HG03135 (cell line): ENCODE results near the gene FAM25C.
"Not testable (repeated sequence)": the region's sequence is repeated elsewhere in the genome, so short reads cannot be mapped to it uniquely, and the experiment has no call there.

Experiments used
- ATAC-seq: cut with Tn5 transposase; IDR thresholded peaks from one replicate; pipeline ENCODE4 v1.9.1; 2021; ENCODE audit warnings: mild to moderate bottlenecking, moderate library complexity; ENCODE audit not compliant: unreplicated experiment

Gene FAM25C

DNA sequence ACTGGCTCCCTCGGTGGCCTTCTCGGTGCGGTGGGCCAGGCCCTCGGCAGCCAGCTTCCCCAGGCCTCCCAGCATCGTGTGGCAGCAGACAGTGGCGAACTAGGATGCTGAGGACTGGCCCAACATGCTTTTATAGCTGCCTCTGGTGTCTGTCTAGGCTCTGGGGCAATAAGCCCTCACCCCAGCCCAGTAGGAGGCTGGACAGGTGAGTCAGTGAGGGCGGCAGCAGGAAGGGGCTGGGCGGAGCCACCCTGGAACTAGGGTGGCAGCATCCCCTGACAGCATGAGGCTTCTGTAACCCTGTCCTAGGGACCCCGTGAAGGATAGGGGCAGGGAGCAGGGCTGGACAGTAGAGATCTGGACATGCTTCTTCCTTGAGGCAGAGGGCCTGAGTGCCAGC is at the start of gene FAM25C:
Gene FAM25C, minus strand, starts transcription at position 101 of the 400 bp plus-strand sequence. Its CDS starts 26 bp downstream, at position 75.
- not testable (repeated sequence) for ATAC-seq

- ATAC-seq, result not testable (repeated sequence)
Observed at GRCh38 chr10:48044557-48044956, 45.0 kb upstream of the FAM25C start.

GRCh38 chr10:48031390-48031789 is 31.8 kb upstream of the FAM25C start:
- ATAC-seq, result not testable (repeated sequence)

- ATAC-seq, result not testable (repeated sequence)
Observed at GRCh38 chr10:48002306-48002705, 2.7 kb upstream of the FAM25C start.

GRCh38 chr10:47994045-47994444 is 5.5 kb downstream of the FAM25C start:
- not testable (repeated sequence) for ATAC-seq

GRCh38 chr10:47992560-47992959 is 7.0 kb downstream of the FAM25C start:
- not testable (repeated sequence) for ATAC-seq

DNA sequence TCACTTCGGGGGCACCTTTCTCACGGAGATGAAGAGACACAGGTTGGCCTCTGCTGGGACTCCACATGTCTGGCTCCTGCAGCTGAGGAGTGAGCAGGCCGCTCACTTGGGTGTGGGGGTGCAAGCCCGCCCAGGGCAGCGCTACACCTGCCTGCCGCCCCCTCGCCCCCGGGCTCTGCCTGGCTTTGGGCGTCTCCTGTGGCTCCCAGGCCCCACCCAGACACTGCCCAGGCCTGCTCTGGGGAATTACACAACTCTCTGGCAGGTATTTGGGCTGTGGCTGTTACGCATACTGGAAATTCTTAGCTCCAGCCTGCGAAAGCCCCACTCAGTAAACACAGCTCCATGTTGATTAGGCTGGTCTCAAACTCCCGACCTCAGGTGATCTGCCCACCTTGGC is 7.9 kb downstream of the FAM25C start:
- ATAC-seq, result not testable (repeated sequence)

GRCh38 chr10:47990097-47990496 is 9.5 kb downstream of the FAM25C start:
- ATAC-seq, result not testable (repeated sequence)

- not testable (repeated sequence) for ATAC-seq
Observed at GRCh38 chr10:47989542-47989950, 10.0 kb downstream of the FAM25C start.

- not testable (repeated sequence) for ATAC-seq
Observed at GRCh38 chr10:47988718-47989541, 10.7 kb downstream of the FAM25C start.

DNA sequence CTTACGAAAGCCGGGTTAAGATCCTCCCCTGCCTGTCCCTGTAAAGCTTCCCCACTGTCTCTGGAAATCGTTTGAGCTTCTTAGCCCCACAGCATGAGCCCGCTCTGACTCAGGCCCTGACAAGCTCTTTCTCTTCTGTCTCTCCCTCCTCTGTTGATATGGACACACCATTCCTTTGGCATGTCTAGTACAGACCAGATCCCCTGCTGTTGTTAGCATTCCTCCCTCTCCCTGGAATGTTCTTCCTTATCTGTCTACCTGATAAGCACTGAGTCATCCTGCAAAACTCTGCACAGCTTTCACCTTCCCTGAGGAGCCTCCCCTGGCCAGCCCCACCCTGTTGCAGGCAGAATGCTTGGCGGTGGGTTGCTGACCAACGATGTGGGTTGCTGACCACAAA is 11.6 kb downstream of the FAM25C start:
- not testable (repeated sequence) for ATAC-seq

GRCh38 chr10:47986413-47987230 is 13.0 kb downstream of the FAM25C start:
- ATAC-seq, result not testable (repeated sequence)

GRCh38 chr10:47975409-47975808 is 24.2 kb downstream of the FAM25C start:
- ATAC-seq, result not testable (repeated sequence)

GRCh38 chr10:47973131-47973530 is 26.5 kb downstream of the FAM25C start:
- not testable (repeated sequence) for ATAC-seq

DNA sequence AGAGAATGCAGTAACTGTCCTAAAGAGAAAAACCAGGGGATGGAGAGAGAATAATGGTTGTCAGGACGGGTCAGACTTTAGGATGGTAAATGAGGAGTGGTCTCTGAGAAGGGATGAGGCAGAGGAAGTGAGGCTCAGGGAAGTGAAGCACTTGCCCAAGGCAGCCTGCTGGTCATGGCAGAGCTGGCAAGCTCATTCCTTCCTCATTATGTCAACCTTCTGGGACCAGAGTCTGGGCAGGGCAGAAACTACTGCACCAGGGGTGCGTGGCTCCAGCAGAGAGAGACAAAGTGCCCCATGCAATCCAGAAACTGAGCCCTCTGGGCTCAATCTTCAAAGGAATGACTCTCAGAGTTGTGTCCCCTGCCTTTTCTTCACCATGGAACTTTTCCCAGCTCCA is 27.5 kb downstream of the FAM25C start:
- not testable (repeated sequence) for ATAC-seq

DNA sequence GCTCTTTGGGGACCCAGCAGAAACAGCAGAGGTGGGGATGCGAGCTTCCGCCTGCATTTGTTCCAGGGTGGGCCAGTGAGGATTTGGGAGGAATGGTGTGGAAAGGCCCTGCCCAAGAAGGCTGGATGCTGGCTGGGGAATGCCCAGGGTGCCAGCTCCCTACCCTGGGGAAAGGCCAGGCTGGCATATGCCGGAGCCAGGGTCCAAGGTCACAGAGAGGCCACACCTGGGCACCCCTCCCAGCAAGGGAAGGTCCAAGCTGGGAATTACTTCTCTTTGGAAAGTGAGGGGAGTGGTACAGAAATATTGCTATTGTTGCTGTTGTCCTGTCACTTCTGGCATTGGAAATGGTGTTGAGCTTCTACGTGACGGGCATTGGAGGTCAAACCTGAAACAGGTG is 28.0 kb downstream of the FAM25C start:
- ATAC-seq, result not testable (repeated sequence)

DNA sequence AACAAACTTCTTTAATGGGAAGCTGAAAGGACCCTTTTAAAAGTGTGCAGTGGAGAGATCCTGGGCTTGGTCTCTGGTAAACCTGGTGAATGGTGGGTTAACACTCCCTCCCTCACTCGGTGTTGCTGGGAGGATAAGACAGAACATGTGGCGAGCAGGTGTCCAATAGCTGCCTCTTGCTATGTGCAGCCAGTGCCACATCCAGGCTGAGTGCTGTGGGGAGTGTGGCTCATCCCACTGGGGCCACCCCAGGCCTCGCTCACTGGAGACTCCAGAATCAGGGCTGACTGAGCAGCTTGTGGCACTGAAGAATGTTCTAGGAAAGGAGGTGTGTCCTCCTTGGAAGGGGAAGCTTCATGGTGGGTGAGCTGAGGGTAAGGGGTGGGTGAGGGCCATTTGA is 29.5 kb downstream of the FAM25C start:
- ATAC-seq, result not testable (repeated sequence)

- not testable (repeated sequence) for ATAC-seq
Observed at GRCh38 chr10:47968988-47969387, 30.6 kb downstream of the FAM25C start.

- not testable (repeated sequence) for ATAC-seq
Observed at GRCh38 chr10:47964280-47965063, 35.1 kb downstream of the FAM25C start.

- not testable (repeated sequence) for ATAC-seq
Observed at GRCh38 chr10:47962785-47963184, 36.8 kb downstream of the FAM25C start.

DNA sequence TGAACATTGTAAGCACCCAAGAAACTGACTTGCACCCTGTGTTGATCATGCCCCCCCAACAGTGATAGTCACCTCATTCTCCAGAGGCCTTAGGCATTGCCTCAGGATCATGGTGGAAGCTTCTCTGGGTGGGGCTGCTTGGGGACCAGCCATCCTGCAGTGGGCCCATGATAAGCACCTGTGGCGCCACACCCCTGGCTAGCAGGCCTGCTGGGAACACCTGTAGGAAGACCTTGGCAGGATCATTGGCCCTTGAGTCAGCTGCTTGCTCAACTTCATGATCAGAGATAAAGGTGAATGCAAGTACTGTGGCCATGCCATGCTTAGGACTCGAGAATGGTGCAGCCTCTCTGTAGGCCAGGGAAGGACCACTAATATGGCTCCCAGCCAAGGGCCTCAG is 38.9 kb downstream of the FAM25C start:
- ATAC-seq, result not testable (repeated sequence)
